Common myeloid progenitor, CD34-positive (primary cell): ENCODE results near the gene DCAF12L2.

Experiments used
- CTCF ChIA-PET: fragments of 350-600 bp; sonication (Branson Sonifier 250); formaldehyde crosslinking; loops from one replicate; lab custom pipeline; 2021; ENCODE audit warnings: antibody characterized with exemption; lab: Charles Lee
- POLR2A ChIA-PET: fragments of 350-600 bp; sonication (Branson Sonifier 250); formaldehyde crosslinking; loops from one replicate; lab custom pipeline; 2021; ENCODE audit warnings: antibody characterized with exemption; lab: Charles Lee
- DNase-seq, 3 donors: peaks; one replicate each; pipeline versions ENCODE4 v3.0.0 to v3.0.0-alpha.2; 2013
- H3K27ac ChIP-seq, 2 experiments: 1 replicate in 1 of 2; 2 replicates in 1 of 2; pipeline ENCODE4 v1.7.0; 2013; ENCODE audit warnings: inconsistent platforms in 2 of 2, low read length in 2 of 2, mild to moderate bottlenecking in 2 of 2, low read depth in 1 of 2, moderate library complexity in 1 of 2; ENCODE audit not compliant: severe bottlenecking in 2 of 2, insufficient read depth in 1 of 2, poor library complexity in 1 of 2
- H3K27me3 ChIP-seq, 5 experiments: replicated peaks in 2 of 5; 1 replicate in 3 of 5; 2 replicates in 2 of 5; pipeline versions ENCODE4 v1.6.1 to v1.7.0; 2013; ENCODE audit warnings: low read length in 4 of 5, mild to moderate bottlenecking in 2 of 5, moderate library complexity in 2 of 5, inconsistent platforms in 1 of 5; ENCODE audit not compliant: insufficient read depth in 5 of 5, control insufficient read depth in 4 of 5
- H3K36me3 ChIP-seq, 4 experiments: 1 replicate in 2 of 4; 2 replicates in 2 of 4; pipeline versions ENCODE4 v1.6.1 to v1.7.0; 2013; ENCODE audit warnings: low read length in 3 of 4, control low read depth in 1 of 4, mild to moderate bottlenecking in 1 of 4; ENCODE audit not compliant: control insufficient read depth in 4 of 4, insufficient read depth in 4 of 4
- H3K4me1 ChIP-seq, 4 experiments: 1 replicate in 3 of 4; 2 replicates in 1 of 4; pipeline versions ENCODE4 v1.6.1 to v1.7.1; 2013; ENCODE audit warnings: low read length in 3 of 4, mild to moderate bottlenecking in 3 of 4, control low read depth in 1 of 4, inconsistent platforms in 1 of 4, moderate library complexity in 1 of 4; ENCODE audit not compliant: control insufficient read depth in 4 of 4, insufficient read depth in 4 of 4; ENCODE audit errors: control extremely low read depth in 1 of 4
- H3K4me3 ChIP-seq, 7 experiments: 1 replicate in 4 of 7; 2 replicates in 3 of 7; pipeline versions ENCODE4 v1.5.1 to v1.7.0; 2013; ENCODE audit warnings: mild to moderate bottlenecking in 7 of 7, low read length in 6 of 7, moderate library complexity in 6 of 7, inconsistent platforms in 2 of 7, low read depth in 2 of 7, control low read depth in 1 of 7; ENCODE audit not compliant: insufficient read depth in 4 of 7, control insufficient read depth in 1 of 7; ENCODE audit errors: extremely low read depth in 1 of 7
- H3K9me3 ChIP-seq, 5 experiments: 1 replicate in 4 of 5; 2 replicates in 1 of 5; pipeline versions ENCODE4 v1.6.1 to v1.7.1; 2013; ENCODE audit warnings: low read length in 4 of 5, mild to moderate bottlenecking in 2 of 5, inconsistent platforms in 1 of 5, low read depth in 1 of 5, moderate library complexity in 1 of 5; ENCODE audit not compliant: control insufficient read depth in 4 of 5, insufficient read depth in 2 of 5; ENCODE audit errors: control extremely low read depth in 1 of 5
- WGBS: methylation state at CpG from one replicate; pipeline ENCODE4 v1.1.5; 2013; ENCODE audit not compliant: insufficient coverage; 5-methylcytosine and 5-hydroxymethylcytosine counted together

The DCAF12L2 gene

GRCh38 chrX:126164689-126165400 lies 1.2 kb downstream of the DCAF12L2 start:
- WGBS, result 91% methylated on average over 37 of the region's 37 CpGs
- no peak overlapping the region for H3K27ac ChIP-seq
- ChIA-PET POLR2A (no interaction called here), CTCF (no interaction called here)
- DNase-seq, result no peak
- no peaks in the 10 kb centered on the region for H3K36me3 ChIP-seq
- H3K4me3 ChIP-seq, result no peak overlapping the region
- H3K27me3 ChIP-seq, result peaks cover 0 to 15% (median 0%) of the 10 kb centered on the region in 5 experiments
- peaks cover 0 to 2% (median 0%) of the 10 kb centered on the region in 4 experiments for H3K4me1 ChIP-seq
- peaks cover 0 to 4% (median 0%) of the 10 kb centered on the region in 5 experiments for H3K9me3 ChIP-seq

DNA sequence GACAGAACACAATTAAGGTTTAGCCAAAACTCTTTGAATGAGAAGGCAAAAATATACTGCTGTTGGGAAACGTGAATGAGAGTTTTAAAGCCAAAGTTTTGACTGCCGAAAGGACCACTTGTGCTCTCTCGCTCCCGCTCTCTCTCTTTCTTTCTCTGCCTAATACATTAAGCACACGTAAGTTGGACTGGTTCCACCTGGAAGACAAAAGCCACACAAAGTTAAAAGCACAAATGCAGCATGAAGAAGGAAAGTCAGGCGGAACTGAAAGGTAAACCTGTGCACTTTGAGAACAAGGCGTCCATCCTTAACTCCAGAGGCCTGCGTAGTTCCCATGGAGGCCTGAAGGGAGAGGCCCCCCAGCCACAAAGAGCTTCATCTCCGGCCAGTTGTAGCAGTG lies 1.9 kb downstream of the DCAF12L2 start:
- Histone ChIP-seq H3K4me3 (no peak overlapping the region), H3K4me1 (peaks cover 0 to 2% (median 0%) of the 10 kb centered on the region in 4 experiments), H3K9me3 (peaks cover 0 to 4% (median 0%) of the 10 kb centered on the region in 5 experiments), H3K36me3 (no peaks in the 10 kb centered on the region), H3K27me3 (peaks cover 0 to 15% (median 0%) of the 10 kb centered on the region in 5 experiments), H3K27ac (no peak overlapping the region)
- no peak for DNase-seq
- ChIA-PET CTCF (no interaction called here), POLR2A (no interaction called here)
- 89% methylated on average over 8 of the region's 9 CpGs for WGBS

- no peak overlapping the region for H3K27ac ChIP-seq
- H3K4me1 ChIP-seq, result no peaks in the 10 kb centered on the region
- POLR2A ChIA-PET, result no interaction called here
- CTCF ChIA-PET, result no interaction called here
- WGBS, result 38% methylated on average over 1 of the region's 2 CpGs
- H3K9me3 ChIP-seq, result no peaks in the 10 kb centered on the region
- no peaks in the 10 kb centered on the region for H3K27me3 ChIP-seq
- no peaks in the 10 kb centered on the region for H3K36me3 ChIP-seq
- no peak overlapping the region for H3K4me3 ChIP-seq
- DNase-seq, result no peak
Measured at GRCh38 chrX:126141014-126141413, 25.1 kb downstream of the DCAF12L2 start.

- H3K4me3 ChIP-seq, result no peak overlapping the region
- H3K36me3 ChIP-seq, result no peaks in the 10 kb centered on the region
- no peak overlapping the region for H3K27ac ChIP-seq
- H3K27me3 ChIP-seq, result no peaks in the 10 kb centered on the region
- peak in 2 of 3 donors; percentile 2 for DNase-seq
- ChIA-PET POLR2A (no interaction called here), CTCF (no interaction called here)
- no peaks in the 10 kb centered on the region for H3K9me3 ChIP-seq
- 71% methylated on average over 1 of the region's 1 CpG for WGBS
- no peaks in the 10 kb centered on the region for H3K4me1 ChIP-seq
Measured at GRCh38 chrX:126137899-126138298, 28.2 kb downstream of the DCAF12L2 start.

GRCh38 chrX:126124721-126125120 lies 41.4 kb downstream of the DCAF12L2 start:
- Histone ChIP-seq H3K4me3 (no peak overlapping the region), H3K4me1 (no peaks in the 10 kb centered on the region), H3K27me3 (no peaks in the 10 kb centered on the region), H3K9me3 (no peaks in the 10 kb centered on the region), H3K36me3 (no peaks in the 10 kb centered on the region), H3K27ac (no peak overlapping the region)
- no peak for DNase-seq
- ChIA-PET CTCF (no interaction called here), POLR2A (no interaction called here)
- 74% methylated on average over 2 of the region's 2 CpGs for WGBS
